ENCODE results near the gene CNIH2. TPM values are rescaled to one million over a fixed set of nuclear protein-coding genes. Genes with fewer than 3 reads are reported as not detected.

CNIH2 gene
- total RNA-seq, 1 donor from 2014 or later: 12.2 TPM

GRCh38 chr11:66288671-66289547, 10.9 kb downstream of the CNIH2 start, which contains the start of gene YIF1A:
YIF1A (minus strand) TSS chr11:66289143; CDS start chr11:66288985, 158 bp downstream.
- peak; percentile 96 for FAIRE-seq
- Histone ChIP-seq H3K79me2 (ENCODE audit: insufficient read depth, low read length) (peaks cover 42% of the 10 kb centered on the region), H3K4me3 (ENCODE audit: insufficient read depth, low read depth, low read length) (peak within 1 kb of the TSS; percentile 89), H3K4me1 (ENCODE audit: insufficient read depth, low read length) (peaks cover 22% of the 10 kb centered on the region), H4K20me1 (ENCODE audit: insufficient read depth, low read length) (peaks cover 32% of the 10 kb centered on the region), H2AFZ (ENCODE audit: low read depth, low read length) (peak within 1 kb of the TSS; percentile 69), H3K27ac (ENCODE audit: low read depth, low read length) (peak within 1 kb of the TSS; percentile 97), H3K4me2 (ENCODE audit: low read length) (peak within 1 kb of the TSS; percentile 98), H3K9ac (ENCODE audit: low read length) (peak within 1 kb of the TSS; percentile 94), H3K36me3 (ENCODE audit: insufficient read depth, low read length) (peaks cover 7% of the 10 kb centered on the region), H3K9me3 (ENCODE audit: insufficient read depth, low read depth, low read length) (no peaks in the 10 kb centered on the region), H3K27me3 (ENCODE audit: insufficient read depth, low read length) (peaks cover 21% of the 10 kb centered on the region)
- Mint-ChIP-seq H3K27ac (ENCODE audit: unreplicated experiment) (peak within 1 kb of the TSS; percentile 97), H3K36me3 (ENCODE audit: low read depth, unreplicated experiment) (peaks cover 6% of the 10 kb centered on the region), H3K27me3 (ENCODE audit: low read depth, unreplicated experiment) (peaks cover 22% of the 10 kb centered on the region), H3K4me3 (ENCODE audit: unreplicated experiment) (peak within 1 kb of the TSS; percentile 90), H3K4me1 (ENCODE audit: low read depth, unreplicated experiment) (peaks cover 16% of the 10 kb centered on the region), H3K9me3 (ENCODE audit: unreplicated experiment) (no peaks in the 10 kb centered on the region)
- peak; percentile 99 for DNase-seq (ENCODE audit: low read depth)
- TF ChIP-seq EZH2 (IDR thresholded peaks at IDR 0.05; ENCODE audit: insufficient read depth, low read length) (no peak), CTCF (IDR thresholded peaks at IDR 0.05; ENCODE audit: insufficient read depth, low read depth, low read length) (no peak)

- peak overlapping the region; percentile 69 for H2AFZ ChIP-seq (ENCODE audit: low read depth, low read length)
- H3K9me3 ChIP-seq (ENCODE audit: insufficient read depth, low read depth, low read length): no peaks in the 10 kb centered on the region
- Mint-ChIP-seq H3K36me3 (ENCODE audit: low read depth, unreplicated experiment) (peaks cover 6% of the 10 kb centered on the region), H3K4me3 (ENCODE audit: unreplicated experiment) (peak overlapping the region; percentile 90), H3K27me3 (ENCODE audit: low read depth, unreplicated experiment) (peaks cover 22% of the 10 kb centered on the region), H3K9me3 (ENCODE audit: unreplicated experiment) (no peaks in the 10 kb centered on the region), H3K4me1 (ENCODE audit: low read depth, unreplicated experiment) (peaks cover 16% of the 10 kb centered on the region), H3K27ac (ENCODE audit: unreplicated experiment) (peak overlapping the region; percentile 97)
- DNase-seq (ENCODE audit: low read depth) (no peak), FAIRE-seq (no peak)
- H3K4me1 ChIP-seq (ENCODE audit: insufficient read depth, low read length): peaks cover 22% of the 10 kb centered on the region
- H3K36me3 ChIP-seq (ENCODE audit: insufficient read depth, low read length): peaks cover 7% of the 10 kb centered on the region
- peaks cover 24% of the 10 kb centered on the region for H4K20me1 ChIP-seq (ENCODE audit: insufficient read depth, low read length)
- TF ChIP-seq CTCF (IDR thresholded peaks at IDR 0.05; ENCODE audit: insufficient read depth, low read depth, low read length): no peak
- TF ChIP-seq EZH2 (IDR thresholded peaks at IDR 0.05; ENCODE audit: insufficient read depth, low read length): no peak
- H3K27ac ChIP-seq (ENCODE audit: low read depth, low read length): peak overlapping the region; percentile 97
- H3K9ac ChIP-seq (ENCODE audit: low read length): peak overlapping the region; percentile 94
- peak overlapping the region; percentile 87 for H3K4me2 ChIP-seq (ENCODE audit: low read length)
- peaks cover 39% of the 10 kb centered on the region for H3K79me2 ChIP-seq (ENCODE audit: insufficient read depth, low read length)
- H3K4me3 ChIP-seq (ENCODE audit: insufficient read depth, low read depth, low read length): peak overlapping the region; percentile 73
- H3K27me3 ChIP-seq (ENCODE audit: insufficient read depth, low read length): peaks cover 22% of the 10 kb centered on the region
Observed at GRCh38 chr11:66289548-66290329, 11.8 kb downstream of the CNIH2 start.
